Stimulated activated CD8-positive, alpha-beta memory T cell treated with anti-CD3 and anti-CD28 coated beads, Interleukin-4, amount 100 ng/mL, for 1 hour (primary cell): ENCODE results near the gene CACNG8.

Source experiments
- DNase-seq, 2 donors: peaks; one replicate each; pipeline ENCODE4 v3.0.0-alpha.2; 2020; ENCODE audit warnings: low read depth in 2 of 2, low spot score in 1 of 2

CACNG8 gene

GRCh38 chr19:53961523-53962356 is 997 bp upstream of the CACNG8 start:
- DNase-seq, result no peak

DNA sequence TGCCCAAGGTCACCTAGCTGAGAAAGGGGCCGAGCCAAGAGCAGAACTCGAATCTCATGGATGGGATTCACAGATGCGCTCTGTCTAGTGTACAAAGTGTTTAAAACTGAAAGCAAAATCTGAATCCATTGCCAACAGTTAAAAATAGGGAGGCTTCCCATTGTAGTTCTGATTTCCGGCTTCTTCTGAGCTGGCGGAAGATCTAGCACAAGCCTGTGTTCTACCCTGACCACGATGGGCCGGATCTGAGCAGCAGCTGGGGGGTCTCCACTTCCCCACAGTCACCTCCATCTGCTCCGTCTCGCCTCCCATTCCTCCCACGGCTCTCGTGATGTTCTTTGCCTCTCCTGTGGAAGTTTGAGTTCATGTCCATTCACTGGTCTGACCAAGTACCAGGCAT is 2.4 kb downstream of the CACNG8 start:
- DNase-seq, result no peak

GRCh38 chr19:53966931-53967330 is 4.2 kb downstream of the CACNG8 start:
- no peak for DNase-seq

- no peak for DNase-seq
Observed at GRCh38 chr19:53969366-53969765, 6.6 kb downstream of the CACNG8 start.

DNA sequence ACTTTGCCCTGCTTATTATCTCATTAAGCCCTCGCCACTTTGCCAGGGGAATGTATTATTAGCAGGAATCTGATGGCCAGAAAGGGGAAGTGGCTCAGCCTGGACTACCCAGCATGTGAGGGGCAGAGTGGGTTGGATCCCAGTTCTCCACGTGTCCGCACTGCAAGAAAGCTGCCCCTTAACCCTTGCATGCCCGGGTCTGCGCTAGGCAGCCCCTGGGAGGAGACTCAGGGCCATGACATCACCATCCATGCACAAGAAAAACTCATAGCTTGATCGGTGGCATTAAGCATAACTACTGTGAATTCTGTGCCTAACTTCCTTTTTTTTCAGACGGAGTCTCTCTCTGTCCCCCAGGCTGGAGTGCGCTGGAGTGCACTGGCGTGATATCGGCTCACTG is 8.9 kb downstream of the CACNG8 start:
- no peak for DNase-seq

- peak in 1 of 2 donors; percentile 42 for DNase-seq
Observed at GRCh38 chr19:53977429-53977990, 14.8 kb downstream of the CACNG8 start.

GRCh38 chr19:53977991-53978731 is 15.4 kb downstream of the CACNG8 start:
- no peak for DNase-seq

DNA sequence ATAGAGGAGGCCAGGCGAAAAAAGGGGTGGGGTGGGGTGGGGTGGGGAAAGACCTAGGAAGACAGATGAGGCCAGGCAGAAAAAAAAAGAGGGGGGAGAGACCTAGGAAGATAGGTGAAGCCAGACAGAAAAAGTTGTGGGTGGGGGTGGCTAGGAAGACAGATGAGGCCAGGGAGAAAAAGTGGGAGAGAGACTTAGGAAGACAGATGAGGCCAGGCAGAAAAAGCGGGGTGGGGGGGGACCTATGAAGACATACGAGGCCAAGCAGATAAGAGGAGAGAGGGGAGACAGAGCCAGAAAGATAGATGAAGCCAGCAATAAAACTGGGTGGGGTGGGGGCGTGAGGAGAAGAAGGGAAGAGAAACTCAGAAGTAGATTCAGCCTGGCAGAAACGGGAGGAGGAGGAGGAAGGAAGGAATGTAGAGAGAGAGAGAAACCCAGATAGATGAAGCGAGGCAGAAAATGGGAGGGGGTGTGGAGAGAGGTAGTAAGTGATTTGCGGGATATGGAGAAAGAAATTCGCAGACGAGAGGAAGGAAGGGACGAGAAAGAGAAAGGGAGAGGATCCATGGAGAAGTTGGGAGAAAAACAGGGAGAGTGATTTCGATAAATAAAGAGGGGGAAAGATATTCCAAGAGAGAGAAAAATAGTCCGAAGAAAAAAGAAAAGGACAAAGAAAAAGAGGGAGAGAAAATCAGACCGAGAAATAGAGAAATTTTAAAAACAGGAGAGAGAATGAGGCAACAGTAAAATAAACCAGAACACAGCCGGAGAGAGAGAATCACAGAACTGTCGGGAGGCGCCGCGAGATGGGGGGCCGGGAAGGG is 16.5 kb downstream of the CACNG8 start:
- no peak for DNase-seq

GRCh38 chr19:53980539-53981375 is 18.0 kb downstream of the CACNG8 start:
- no peak for DNase-seq

DNA sequence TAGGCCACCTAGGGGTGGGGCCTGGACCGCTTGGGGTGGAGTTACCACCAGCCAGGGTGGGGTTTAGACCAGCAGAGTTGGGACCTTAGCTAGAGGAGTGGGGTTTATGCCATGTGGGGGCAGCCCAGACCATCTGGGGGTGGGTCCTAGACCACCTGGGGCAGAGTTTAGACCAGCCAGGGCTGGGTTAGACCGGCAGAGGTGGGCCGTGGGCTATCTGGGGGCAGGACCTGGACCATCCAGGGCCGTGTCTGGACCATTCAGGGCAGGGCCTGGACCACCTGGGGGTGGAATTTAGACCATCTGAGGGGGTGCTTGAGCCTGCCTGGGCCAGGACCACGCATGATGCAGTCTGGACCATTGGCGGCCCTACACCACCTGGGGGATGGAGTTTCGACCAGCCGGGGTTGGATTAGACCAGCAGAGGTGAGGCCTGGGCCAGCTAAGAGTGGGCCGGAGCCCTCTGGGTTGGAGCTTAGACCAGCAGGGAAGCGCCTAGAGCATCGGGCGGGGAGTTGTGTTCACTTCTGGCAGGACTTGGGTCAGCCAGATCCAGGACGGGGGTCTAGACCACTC is 18.7 kb downstream of the CACNG8 start:
- DNase-seq, result no peak

DNA sequence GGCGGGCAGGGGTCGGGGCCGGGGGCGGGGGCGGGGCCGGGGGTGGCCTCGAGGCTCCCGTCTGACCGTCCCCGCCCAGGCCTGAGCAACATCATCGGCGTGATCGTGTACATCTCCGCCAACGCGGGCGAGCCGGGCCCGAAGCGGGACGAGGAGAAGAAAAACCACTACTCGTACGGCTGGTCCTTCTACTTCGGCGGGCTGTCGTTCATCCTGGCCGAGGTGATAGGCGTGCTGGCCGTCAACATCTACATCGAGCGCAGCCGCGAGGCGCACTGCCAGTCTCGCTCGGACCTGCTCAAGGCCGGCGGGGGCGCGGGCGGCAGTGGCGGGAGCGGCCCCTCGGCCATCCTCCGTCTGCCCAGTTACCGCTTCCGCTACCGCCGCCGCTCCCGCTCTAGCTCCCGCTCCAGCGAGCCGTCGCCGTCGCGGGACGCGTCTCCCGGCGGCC is 19.3 kb downstream of the CACNG8 start:
- no peak for DNase-seq

DNA sequence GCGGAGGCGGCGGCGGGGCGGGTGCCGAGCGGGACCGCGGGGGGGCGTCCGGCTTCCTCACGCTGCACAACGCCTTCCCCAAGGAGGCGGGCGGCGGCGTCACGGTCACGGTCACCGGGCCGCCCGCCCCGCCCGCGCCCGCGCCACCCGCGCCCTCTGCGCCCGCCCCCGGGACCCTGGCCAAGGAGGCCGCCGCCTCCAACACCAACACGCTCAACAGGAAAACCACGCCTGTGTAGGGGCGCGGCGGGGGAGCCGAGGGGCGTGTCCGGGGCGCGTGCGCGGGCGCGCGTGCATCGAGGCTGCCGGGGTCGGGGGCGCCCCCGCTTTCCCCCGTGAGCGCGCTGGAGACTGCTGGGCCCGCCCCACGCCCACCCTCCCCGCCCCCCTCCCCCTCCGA is 19.9 kb downstream of the CACNG8 start:
- DNase-seq, result no peak

GRCh38 chr19:53983457-53984289 is 20.9 kb downstream of the CACNG8 start:
- no peak for DNase-seq

GRCh38 chr19:53985863-53986262 is 23.1 kb downstream of the CACNG8 start:
- DNase-seq, result no peak

DNA sequence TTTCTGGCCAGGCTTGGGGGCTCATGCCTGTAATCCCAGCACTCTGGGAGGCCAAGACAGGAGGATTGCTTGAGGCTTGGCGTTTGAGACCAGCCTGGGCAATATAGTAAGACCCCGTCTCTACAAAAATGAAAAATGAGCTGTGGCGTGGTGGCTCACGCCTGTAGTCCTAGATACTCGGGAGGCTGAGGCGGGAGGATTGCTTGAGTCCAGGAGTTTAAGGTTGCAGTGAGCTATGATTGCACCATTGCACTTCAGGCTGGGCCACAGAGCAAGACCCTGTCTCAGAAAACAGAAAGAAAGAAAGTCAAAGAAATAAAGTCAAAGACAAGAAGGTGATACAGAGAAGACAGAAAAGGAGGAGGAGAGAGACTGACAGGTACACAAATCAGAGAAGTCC is 26.2 kb downstream of the CACNG8 start:
- no peak for DNase-seq

- no peak for DNase-seq
Observed at GRCh38 chr19:53989600-53990533, 27.1 kb downstream of the CACNG8 start.

DNA sequence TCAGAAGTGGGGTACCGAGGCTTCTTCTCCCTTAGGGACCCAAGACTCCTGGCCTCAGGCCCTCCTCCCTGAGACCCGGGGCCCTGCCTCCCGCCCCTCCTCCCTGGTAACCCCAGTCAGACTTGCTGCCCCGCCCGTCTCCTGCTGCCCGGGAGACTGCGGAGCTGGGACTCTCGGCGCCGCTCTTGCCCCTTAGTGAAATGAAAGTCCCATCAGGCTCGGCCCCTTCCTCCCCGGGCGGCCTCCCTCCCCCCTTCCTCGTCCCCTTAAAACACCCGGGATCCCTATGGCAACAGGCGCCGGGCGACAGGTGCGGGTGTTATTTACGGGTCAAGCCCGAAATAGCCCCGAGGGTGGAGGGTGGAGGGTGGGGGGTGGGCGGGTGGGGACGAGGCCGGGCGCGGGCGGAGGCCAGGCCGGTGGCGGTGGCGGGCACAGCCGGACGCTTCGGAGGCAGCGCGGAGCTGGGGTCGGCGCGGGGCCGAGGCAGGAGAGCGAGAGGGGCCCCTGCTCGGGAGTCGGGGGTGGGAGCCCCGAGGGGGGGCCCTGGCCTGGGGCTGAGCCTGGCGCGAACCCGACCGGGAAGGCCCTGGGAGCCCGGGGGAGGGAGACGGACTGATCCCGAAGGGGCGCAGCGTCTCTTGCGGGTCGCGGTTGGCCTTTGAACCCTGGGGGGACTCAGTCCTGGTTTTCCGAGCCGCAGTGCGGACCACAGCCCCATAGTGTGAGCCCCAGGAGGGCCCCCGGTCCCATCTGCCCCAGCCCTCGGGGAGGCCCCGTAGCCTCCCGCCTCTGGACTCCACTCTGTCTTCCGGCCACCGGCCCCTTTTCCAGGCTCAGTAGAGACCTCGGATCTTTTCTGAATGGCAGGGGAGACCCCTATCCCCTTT is 28.7 kb downstream of the CACNG8 start, which contains the start of gene CACNG6:
TSS of gene CACNG6 (plus strand) at position 414 of the 890 bp plus-strand sequence. CDS start 1,241 bp downstream, outside the sequence.
- no peak for DNase-seq
